OCI-LY1 (cell line): Measurements from ENCODE around the gene SAP130.

ENCODE experiments used
- H2AFZ ChIP-seq: fragments of 200-600 bp; sonication (generic), shearing (Covaris generic); 2 replicates; pipeline ENCODE4 v1.6.0; 2014; ENCODE audit warnings: antibody characterized with exemption, mild to moderate bottlenecking, low read length
- H3F3A ChIP-seq: fragments of 200-600 bp; sonication (generic), shearing (Covaris generic); 2 replicates; pipeline ENCODE4 v1.6.0; 2014; ENCODE audit warnings: mild to moderate bottlenecking, antibody characterized with exemption, low read length, moderate library complexity; ENCODE audit not compliant: insufficient read depth
- H3K27ac ChIP-seq: fragments of 200-600 bp; sonication (generic); 2 replicates; pipeline ENCODE4 v1.5.1; 2014; ENCODE audit warnings: low read length, mixed run types, mild to moderate bottlenecking, low read depth; ENCODE audit not compliant: poor library complexity, severe bottlenecking
- H3K27me3 ChIP-seq: fragments of 200-600 bp; sonication (generic); 2 replicates; pipeline ENCODE4 v1.6.0; 2014; ENCODE audit warnings: antibody characterized with exemption, mild to moderate bottlenecking, low read length, moderate library complexity; ENCODE audit not compliant: insufficient read depth
- H3K36me3 ChIP-seq: fragments of 200-600 bp; sonication (generic); 2 replicates; pipeline ENCODE4 v1.6.1; 2014; ENCODE audit warnings: mild to moderate bottlenecking, antibody characterized with exemption, low read length, moderate library complexity, mixed read lengths; ENCODE audit not compliant: insufficient read depth
- H3K4me1 ChIP-seq: fragments of 200-600 bp; sonication (generic); 2 replicates; pipeline ENCODE4 v1.5.1; 2014; ENCODE audit warnings: mild to moderate bottlenecking, low read length, moderate library complexity; ENCODE audit not compliant: insufficient read depth, severe bottlenecking
- H3K4me2 ChIP-seq: fragments of 200-600 bp; sonication (generic), shearing (Covaris generic); 2 replicates; pipeline ENCODE4 v1.6.1; 2014; ENCODE audit warnings: low read length
- H3K4me3 ChIP-seq: fragments of 200-600 bp; sonication (generic); 2 replicates; pipeline ENCODE4 v1.5.1; 2014; ENCODE audit warnings: low read length, low read depth, mild to moderate bottlenecking, mixed read lengths; ENCODE audit not compliant: poor library complexity, severe bottlenecking
- H3K79me2 ChIP-seq: fragments of 200-600 bp; shearing (Covaris generic); 2 replicates; pipeline ENCODE4 v1.6.1; 2016; ENCODE audit warnings: mixed run types, low read length, mixed read lengths; ENCODE audit not compliant: insufficient read depth
- H3K9ac ChIP-seq: fragments of 200-600 bp; sonication (generic), shearing (Covaris generic); 2 replicates; pipeline ENCODE4 v1.6.1; 2014; ENCODE audit warnings: mild to moderate bottlenecking, low read length, mixed read lengths
- H3K9me2 ChIP-seq: fragments of 200-600 bp; sonication (generic), shearing (Covaris generic); 2 replicates; pipeline ENCODE4 v1.6.1; 2014; ENCODE audit warnings: low read depth, mild to moderate bottlenecking, low read length, mixed read lengths
- H3K9me3 ChIP-seq: fragments of 200-600 bp; shearing (Covaris generic); 2 replicates; pipeline ENCODE4 v1.6.1; 2014; ENCODE audit warnings: low read length, mixed read lengths
- H4K20me1 ChIP-seq: fragments of 200-600 bp; sonication (generic), shearing (Covaris generic); 2 replicates; pipeline ENCODE4 v1.6.0; 2016; ENCODE audit warnings: mild to moderate bottlenecking, low read length; ENCODE audit not compliant: insufficient read depth
- EZH2 ChIP-seq: fragments of 200-600 bp; sonication (generic), shearing (Covaris generic); IDR thresholded peaks from 2 replicates; pipeline ENCODE4 v1.8.0; 2017; ENCODE audit warnings: borderline replicate concordance, mixed run types, mild to moderate bottlenecking, antibody characterized with exemption, low read length, moderate library complexity, mixed read lengths
- TF ChIP-seq, protein P1 (sequence below): fragments of 200-600 bp; sonication (generic), shearing (Covaris generic); IDR thresholded peaks from 2 replicates; pipeline ENCODE4 v1.5.1; 2017; ENCODE audit warnings: mild to moderate bottlenecking, antibody characterized with exemption, low read length, moderate library complexity, mixed read lengths

SAP130 gene

DNA sequence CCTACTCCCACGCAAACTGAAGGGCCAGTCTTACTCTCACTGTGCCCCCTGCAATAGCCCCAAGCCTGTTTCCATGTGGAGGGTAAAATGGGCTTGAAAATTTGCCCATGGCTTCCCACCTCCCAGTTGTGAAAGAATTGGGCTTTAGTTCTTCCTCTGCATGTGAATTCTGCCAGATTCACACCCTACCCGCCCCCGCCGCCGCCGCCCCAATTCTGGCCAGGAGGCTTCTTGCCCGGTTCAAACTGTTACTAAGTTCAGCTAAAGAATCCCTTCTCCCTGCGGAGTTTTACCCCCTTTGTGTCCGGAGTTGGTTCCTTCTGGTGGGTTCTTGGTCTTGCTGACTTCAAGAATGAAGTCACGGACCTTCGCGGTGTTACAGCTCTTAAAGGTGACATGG, 25.5 kb upstream of the SAP130 start:
- no peaks in the 10 kb centered on the region for H3K9me2 ChIP-seq
- no peak overlapping the region for H3K4me3 ChIP-seq
- H3F3A ChIP-seq = no peaks in the 10 kb centered on the region
- H3K27ac ChIP-seq = no peak overlapping the region
- no peak overlapping the region for H3K9ac ChIP-seq
- no peaks in the 10 kb centered on the region; the same call in 1 of the 2 replicates for H3K9me3 ChIP-seq
- H4K20me1 ChIP-seq = no peaks in the 10 kb centered on the region
- no peak for TF ChIP-seq EZH2
- TF ChIP-seq, protein P1, sequence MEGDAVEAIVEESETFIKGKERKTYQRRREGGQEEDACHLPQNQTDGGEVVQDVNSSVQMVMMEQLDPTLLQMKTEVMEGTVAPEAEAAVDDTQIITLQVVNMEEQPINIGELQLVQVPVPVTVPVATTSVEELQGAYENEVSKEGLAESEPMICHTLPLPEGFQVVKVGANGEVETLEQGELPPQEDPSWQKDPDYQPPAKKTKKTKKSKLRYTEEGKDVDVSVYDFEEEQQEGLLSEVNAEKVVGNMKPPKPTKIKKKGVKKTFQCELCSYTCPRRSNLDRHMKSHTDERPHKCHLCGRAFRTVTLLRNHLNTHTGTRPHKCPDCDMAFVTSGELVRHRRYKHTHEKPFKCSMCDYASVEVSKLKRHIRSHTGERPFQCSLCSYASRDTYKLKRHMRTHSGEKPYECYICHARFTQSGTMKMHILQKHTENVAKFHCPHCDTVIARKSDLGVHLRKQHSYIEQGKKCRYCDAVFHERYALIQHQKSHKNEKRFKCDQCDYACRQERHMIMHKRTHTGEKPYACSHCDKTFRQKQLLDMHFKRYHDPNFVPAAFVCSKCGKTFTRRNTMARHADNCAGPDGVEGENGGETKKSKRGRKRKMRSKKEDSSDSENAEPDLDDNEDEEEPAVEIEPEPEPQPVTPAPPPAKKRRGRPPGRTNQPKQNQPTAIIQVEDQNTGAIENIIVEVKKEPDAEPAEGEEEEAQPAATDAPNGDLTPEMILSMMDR = no peak
- H3K27me3 ChIP-seq = no peaks in the 10 kb centered on the region
- H3K79me2 ChIP-seq = no peaks in the 10 kb centered on the region
- no peak overlapping the region for H2AFZ ChIP-seq
- H3K36me3 ChIP-seq = no peaks in the 10 kb centered on the region
- no peak overlapping the region for H3K4me2 ChIP-seq
- H3K4me1 ChIP-seq = no peaks in the 10 kb centered on the region

DNA sequence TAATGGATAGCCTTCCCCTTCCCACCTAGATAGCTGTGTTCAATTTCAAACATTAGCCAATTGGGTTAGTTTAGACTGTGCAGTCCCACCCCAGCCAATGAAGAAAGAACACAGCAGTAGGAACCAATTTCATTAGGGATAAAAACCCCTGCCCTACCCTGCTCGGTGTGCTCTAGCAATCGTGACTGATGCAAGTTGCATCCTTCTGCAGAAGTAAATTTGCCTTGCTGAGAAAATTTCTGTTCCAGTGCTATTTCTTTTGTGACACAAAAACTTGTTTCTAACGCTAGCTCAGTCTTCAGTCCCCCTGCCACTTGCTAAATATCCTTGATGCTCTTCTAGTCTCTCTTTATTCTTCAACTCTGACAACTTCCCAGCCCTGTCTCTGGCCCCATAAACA, 15.2 kb upstream of the SAP130 start:
- H3K27ac ChIP-seq = no peak overlapping the region
- no peaks in the 10 kb centered on the region; the same call in 1 of the 2 replicates for H3K27me3 ChIP-seq
- no peak overlapping the region for H2AFZ ChIP-seq
- H3K36me3 ChIP-seq = no peaks in the 10 kb centered on the region; the same call in 1 of the 2 replicates
- H3K9me2 ChIP-seq = no peaks in the 10 kb centered on the region
- H3K4me3 ChIP-seq = no peak overlapping the region
- H3K9ac ChIP-seq = no peak overlapping the region
- no peaks in the 10 kb centered on the region for H4K20me1 ChIP-seq
- no peak overlapping the region for H3K4me2 ChIP-seq
- peaks cover 14% of the 10 kb centered on the region; the same call in 1 of the 2 replicates for H3K9me3 ChIP-seq
- no peaks in the 10 kb centered on the region for H3K79me2 ChIP-seq
- TF ChIP-seq, protein P1 = no peak
- no peak for TF ChIP-seq EZH2
- no peaks in the 10 kb centered on the region for H3F3A ChIP-seq
- H3K4me1 ChIP-seq = no peaks in the 10 kb centered on the region

DNA sequence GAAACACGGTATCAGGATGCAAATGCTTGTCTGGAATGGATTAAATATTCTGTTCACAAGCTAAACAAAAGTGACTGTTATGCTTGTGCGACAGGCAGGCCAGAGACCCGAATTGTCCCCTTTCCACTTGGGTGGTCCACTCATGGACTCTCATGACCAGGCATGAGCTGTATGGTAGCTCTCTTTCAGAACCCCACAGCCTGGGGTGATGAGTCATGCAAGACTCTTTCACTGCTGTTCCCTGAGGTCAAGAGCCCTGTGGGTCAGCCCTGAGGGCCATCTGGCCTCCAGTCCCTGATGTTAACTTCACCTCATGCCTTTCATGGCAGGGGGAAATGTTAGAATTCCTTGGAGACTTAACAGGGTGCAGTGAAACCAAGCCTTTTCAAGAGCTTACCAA, 13.7 kb upstream of the SAP130 start:
- Histone ChIP-seq H3K4me3 (no peak overlapping the region), H3K36me3 (no peaks in the 10 kb centered on the region; the same call in 1 of the 2 replicates), H3K9me2 (no peaks in the 10 kb centered on the region), H3F3A (no peaks in the 10 kb centered on the region), H3K27me3 (no peaks in the 10 kb centered on the region; the same call in 1 of the 2 replicates), H3K4me2 (no peak overlapping the region), H2AFZ (no peak overlapping the region), H3K27ac (no peak overlapping the region), H3K9ac (no peak overlapping the region), H3K79me2 (no peaks in the 10 kb centered on the region), H3K4me1 (no peaks in the 10 kb centered on the region), H4K20me1 (no peaks in the 10 kb centered on the region), H3K9me3 (peaks cover 24% of the 10 kb centered on the region)
- TF ChIP-seq, protein P1 = no peak
- TF ChIP-seq EZH2 = no peak
